Lower leg skin (tissue), 4 donors: Measurements from ENCODE around the gene SURF6. TPM values are rescaled to one million over a fixed set of nuclear protein-coding genes. Genes with fewer than 3 reads are reported as not detected.

Experiments used
- DNase-seq, 2 donors: peaks; one replicate each; pipeline ENCODE4 v3.0.0-alpha.2; 2019; ENCODE audit warnings: low spot score in 2 of 2
- H3K4me3 ChIP-seq: fragments of 200-600 bp; sonication (generic); 2 replicates; pipeline ENCODE4 v1.5.1; 2017; ENCODE audit warnings: mild to moderate bottlenecking, low read depth; ENCODE audit not compliant: poor library complexity, severe bottlenecking
- CTCF ChIP-seq, 3 donors: fragments of 450-650 bp; IDR thresholded peaks; one replicate each; pipeline ENCODE4 v1.5.1; 2016; ENCODE audit warnings: antibody characterized with exemption in 3 of 3, mild to moderate bottlenecking in 3 of 3, moderate library complexity in 2 of 3
- POLR2A ChIP-seq, 2 donors: fragments of 450-650 bp; IDR thresholded peaks; one replicate each; pipeline ENCODE4 v1.6.1; 2016 to 2017; ENCODE audit warnings: antibody characterized with exemption in 2 of 2, mild to moderate bottlenecking in 1 of 2, moderate library complexity in 1 of 2
- WGBS, 2 donors: methylation state at CpG; one replicate each; pipeline ENCODE4 v1.1.5; 2018; 5-methylcytosine and 5-hydroxymethylcytosine counted together
- intact Hi-C: fragments of 100-400 bp; cut with DNase I; formaldehyde crosslinking; loops from one replicate; pipeline ENCODE4 v1.15.0; 2023; ENCODE audit warnings: low total_unique reads
- total RNA-seq, 4 donors: library from RNA; depleted of rRNA; stranded (reverse); fragments of >200 nt; gene quantifications; one replicate each; pipeline ENCODE4 v1.1.0, GENCODE V29; 2016

SURF6 gene
- total RNA-seq, 4 donors from 2014 or later = 21.7 to 37.4 (median 27.4) TPM

- no peak overlapping the region for H3K4me3 ChIP-seq
- DNase-seq = no peak
- 62 to 67% methylated on average over 8 of the region's 8 CpGs for WGBS, 2 donors
- TF ChIP-seq POLR2A (IDR thresholded peaks at IDR 0.05) (no peak), CTCF (IDR thresholded peaks at IDR 0.05) (no peak)
- intact Hi-C loops = no loop called here
These were observed 16.8 kb upstream of the SURF6 start for GRCh38 chr9:133352635-133353340.

GRCh38 chr9:133351908-133352634 is 16.1 kb upstream of the SURF6 start:
- 77 to 78% methylated on average over 14 of the region's 14 CpGs for WGBS, 2 donors
- no peak for DNase-seq
- H3K4me3 ChIP-seq = no peak overlapping the region
- no peak for TF ChIP-seq POLR2A (IDR thresholded peaks at IDR 0.05)
- TF ChIP-seq CTCF (IDR thresholded peaks at IDR 0.05) = no peak
- intact Hi-C loops = no loop called here

GRCh38 chr9:133351526-133351907 is 15.5 kb upstream of the SURF6 start:
- 80 to 86% methylated on average over 3 of the region's 3 CpGs for WGBS, 2 donors
- no peak for TF ChIP-seq CTCF (IDR thresholded peaks at IDR 0.05)
- TF ChIP-seq POLR2A (IDR thresholded peaks at IDR 0.05) = no peak
- intact Hi-C loops = no loop called here
- DNase-seq = no peak
- no peak overlapping the region for H3K4me3 ChIP-seq

GRCh38 chr9:133349965-133350616 is 14.1 kb upstream of the SURF6 start:
- intact Hi-C loops = no loop called here
- H3K4me3 ChIP-seq = no peak overlapping the region
- DNase-seq = no peak
- TF ChIP-seq CTCF (IDR thresholded peaks at IDR 0.05) = no peak
- no peak for TF ChIP-seq POLR2A (IDR thresholded peaks at IDR 0.05)
- WGBS, 2 donors = 73 to 76% methylated on average over 15 of the region's 15 CpGs

GRCh38 chr9:133348718-133349573 is 13.0 kb upstream of the SURF6 start:
- intact Hi-C loops = no loop called here
- peak overlapping the region; percentile 100 for H3K4me3 ChIP-seq
- no peak for DNase-seq
- no peak for TF ChIP-seq CTCF (IDR thresholded peaks at IDR 0.05)
- TF ChIP-seq POLR2A (IDR thresholded peaks at IDR 0.05) = no peak
- 15% methylated on average over 25 of the region's 25 CpGs for WGBS, 2 donors
